GM21786 (cell line): ENCODE measurements around the gene CSMD2.

Experiments
- ATAC-seq: cut with Tn5 transposase; IDR thresholded peaks from one replicate; pipeline ENCODE4 v1.9.1; 2021; ENCODE audit not compliant: unreplicated experiment

Gene CSMD2

GRCh38 chr1:33768106-33768505 lies 396.9 kb downstream of the CSMD2 start:
- no peak for ATAC-seq

GRCh38 chr1:33764149-33764548 lies 400.9 kb downstream of the CSMD2 start:
- no peak for ATAC-seq

DNA sequence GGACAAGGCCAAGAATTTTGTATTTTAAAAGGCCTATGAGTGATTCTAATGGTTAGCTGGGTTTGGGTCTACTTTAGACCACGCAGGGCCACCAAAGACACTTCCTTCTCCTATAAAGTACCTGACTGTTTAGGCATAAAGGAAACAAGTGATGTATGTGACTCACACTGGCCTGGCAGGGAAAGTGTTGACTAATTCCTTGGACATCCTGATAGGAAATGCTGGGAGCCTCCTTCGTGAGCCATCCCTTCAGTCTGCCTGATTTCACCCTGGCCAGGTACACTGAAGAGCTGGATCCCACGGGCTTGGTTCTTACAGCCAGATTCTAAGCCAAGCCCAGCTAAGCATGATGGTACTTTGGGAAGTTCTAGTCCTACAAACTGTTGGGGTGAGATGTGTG lies 401.6 kb downstream of the CSMD2 start:
- no peak for ATAC-seq

DNA sequence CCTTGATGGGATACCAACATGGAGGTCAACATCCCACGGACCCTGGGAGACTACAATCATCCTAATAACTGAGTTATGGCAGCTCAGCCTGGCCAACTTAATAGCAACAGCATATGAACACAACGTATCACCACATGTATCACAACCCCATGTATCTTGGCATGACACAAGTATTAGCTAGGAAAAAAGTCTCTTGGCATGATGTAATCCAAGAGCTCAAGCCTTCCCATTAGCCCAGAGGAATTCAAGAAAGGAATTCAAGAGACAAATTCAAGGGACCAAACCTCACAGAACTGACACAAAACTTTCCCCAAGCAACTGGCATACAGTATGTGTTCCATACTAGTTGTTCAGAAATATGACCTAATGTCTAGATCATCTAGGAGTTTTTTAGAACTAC lies 402.1 kb downstream of the CSMD2 start:
- ATAC-seq, result no peak

DNA sequence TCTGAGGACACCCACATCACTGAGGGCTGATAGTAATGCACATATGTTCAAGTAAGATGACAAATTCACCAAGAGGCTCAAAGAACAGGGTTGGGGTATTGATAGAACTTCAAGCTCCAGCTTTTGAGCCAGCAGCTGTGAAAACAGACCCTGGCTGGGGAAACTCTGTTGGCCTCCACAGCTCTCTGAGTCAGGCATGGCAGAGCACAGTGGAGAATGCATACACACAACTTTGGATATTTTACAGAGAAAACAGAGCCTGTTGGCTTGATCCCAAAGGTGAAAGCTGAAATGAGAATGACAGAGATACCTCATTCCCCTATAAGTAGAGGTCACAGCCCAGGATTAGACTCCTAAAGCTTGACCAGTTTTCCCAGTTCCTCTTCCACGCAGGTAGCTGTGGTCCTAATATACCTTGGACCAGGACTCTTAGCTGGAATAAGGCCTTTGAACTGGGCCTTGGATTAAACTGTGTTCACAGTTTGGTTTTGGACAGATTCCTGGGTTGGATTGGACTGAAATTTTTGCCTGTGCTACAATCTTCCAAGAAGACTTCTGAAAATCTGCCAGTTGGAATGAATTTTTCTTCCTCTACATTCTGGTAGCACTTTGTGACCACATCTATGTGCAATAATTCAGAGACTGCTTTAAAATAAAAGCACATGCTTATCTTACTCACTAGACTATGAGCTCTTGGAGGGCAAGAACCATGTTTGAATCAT lies 402.8 kb downstream of the CSMD2 start:
- no peak for ATAC-seq

GRCh38 chr1:33758698-33759097 lies 406.3 kb downstream of the CSMD2 start:
- ATAC-seq, result no peak

DNA sequence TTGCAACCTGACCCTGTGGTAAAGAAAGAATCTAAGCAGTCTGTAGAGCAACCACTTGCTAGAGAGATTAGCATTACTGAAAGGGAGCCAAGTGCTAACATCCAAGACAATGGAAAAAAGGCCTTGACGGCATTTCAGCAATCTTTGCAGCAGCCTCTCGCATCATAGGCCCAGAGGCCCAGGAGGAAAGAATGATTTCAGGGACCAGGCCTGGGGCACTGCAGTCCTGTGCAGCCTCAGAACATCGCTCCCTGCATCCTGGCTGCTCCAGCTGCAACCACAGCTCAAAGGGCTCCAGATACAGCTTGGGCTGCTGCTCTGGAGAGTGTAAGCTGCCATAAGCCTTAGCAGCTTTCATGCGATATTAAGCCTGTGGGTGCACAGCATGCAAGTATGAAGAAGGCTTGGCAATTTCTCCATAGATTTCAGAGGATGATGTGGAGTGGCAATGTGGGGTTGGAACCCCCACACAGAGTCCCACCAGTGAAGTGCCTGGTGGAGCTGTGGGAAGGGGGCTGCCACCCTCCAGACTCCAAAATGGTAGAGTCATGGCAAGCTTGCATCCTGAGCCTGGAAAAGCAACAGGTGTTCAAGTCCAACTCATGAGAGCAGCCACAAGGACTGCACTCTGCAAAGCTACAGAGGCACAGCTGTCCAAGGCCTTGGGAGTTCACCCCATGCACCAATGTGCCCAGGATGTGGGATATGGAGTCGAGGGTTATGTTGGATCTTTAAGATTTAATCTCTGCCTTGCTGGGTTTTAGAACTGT lies 411.8 kb downstream of the CSMD2 start:
- ATAC-seq, result no peak

GRCh38 chr1:33745942-33746341 lies 419.1 kb downstream of the CSMD2 start:
- no peak for ATAC-seq

GRCh38 chr1:33743221-33743998 lies 421.6 kb downstream of the CSMD2 start:
- no peak for ATAC-seq

DNA sequence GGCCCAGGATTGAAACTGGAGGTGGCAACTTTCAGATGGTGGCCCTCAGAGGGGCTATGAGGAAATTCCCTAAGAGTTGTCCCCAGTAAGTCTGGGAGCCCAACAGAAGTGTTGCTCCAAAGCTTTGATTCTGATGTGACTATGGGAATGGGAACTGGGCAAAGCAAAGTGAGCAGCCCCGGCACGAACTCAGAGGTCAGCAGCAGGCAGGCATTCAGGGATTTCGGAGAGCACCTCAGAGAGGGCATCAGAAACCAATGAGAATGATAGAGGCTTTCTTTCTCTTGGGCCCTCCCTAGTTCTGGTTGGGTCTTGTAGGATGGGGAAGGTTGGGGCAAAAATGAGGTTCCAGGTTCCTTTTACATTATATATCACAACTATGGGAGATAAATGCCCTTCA lies 422.4 kb downstream of the CSMD2 start:
- no peak for ATAC-seq

DNA sequence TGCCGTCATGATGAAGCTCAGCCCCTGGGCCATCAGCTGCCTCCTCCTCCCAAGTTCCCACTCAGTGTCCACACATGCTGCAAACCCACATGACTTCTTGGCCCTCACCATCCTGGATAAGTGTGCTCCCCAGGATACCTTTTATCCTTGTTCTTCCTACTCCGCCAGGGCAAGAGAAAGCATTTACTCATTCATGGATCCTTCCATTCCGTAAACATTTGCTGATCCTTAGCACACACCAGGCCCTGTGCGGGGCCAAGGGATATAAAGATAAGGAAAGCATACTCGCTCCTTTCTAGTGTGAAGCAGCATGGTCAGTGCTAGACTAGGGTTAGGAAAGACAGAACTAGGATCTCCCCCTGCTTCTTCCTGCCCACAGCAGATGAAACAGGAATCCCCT lies 423.3 kb downstream of the CSMD2 start:
- no peak for ATAC-seq

DNA sequence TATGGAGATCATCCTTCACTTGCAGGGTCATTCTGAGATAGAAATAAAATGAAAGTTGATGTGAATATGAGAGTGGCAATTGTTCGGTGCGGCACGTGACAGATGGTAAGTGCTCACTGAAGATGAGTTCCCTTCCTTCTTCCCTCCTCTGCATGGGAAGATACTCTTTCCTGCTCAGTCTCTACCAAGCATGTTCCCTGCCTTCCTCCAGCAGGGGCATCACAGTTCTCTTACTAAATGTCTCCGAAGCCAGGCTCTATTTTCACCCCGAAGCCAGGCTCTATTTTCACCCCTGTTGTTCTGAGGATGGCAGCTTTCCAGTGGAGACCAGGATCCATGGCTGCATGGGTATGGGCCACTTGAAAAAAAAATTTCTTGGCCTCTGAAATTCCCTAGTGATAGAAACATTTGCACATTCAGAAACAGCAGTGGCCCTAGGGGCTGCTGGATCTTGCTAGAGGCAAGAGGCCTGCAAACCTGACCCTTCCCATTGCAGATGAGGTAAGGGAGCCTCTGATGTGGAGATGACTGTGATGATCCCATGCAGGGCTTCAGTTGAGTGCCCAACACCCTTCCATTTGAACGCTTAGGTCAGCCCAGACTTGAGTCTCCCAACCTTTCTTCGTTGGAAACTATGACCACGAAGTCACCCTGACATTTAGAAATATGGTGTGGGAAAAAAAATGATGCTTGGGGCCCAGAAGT lies 424.8 kb downstream of the CSMD2 start:
- ATAC-seq, result no peak

- no peak for ATAC-seq
Observed at GRCh38 chr1:33738976-33739375, 426.1 kb downstream of the CSMD2 start.

GRCh38 chr1:33738536-33738935 lies 426.5 kb downstream of the CSMD2 start:
- no peak for ATAC-seq

DNA sequence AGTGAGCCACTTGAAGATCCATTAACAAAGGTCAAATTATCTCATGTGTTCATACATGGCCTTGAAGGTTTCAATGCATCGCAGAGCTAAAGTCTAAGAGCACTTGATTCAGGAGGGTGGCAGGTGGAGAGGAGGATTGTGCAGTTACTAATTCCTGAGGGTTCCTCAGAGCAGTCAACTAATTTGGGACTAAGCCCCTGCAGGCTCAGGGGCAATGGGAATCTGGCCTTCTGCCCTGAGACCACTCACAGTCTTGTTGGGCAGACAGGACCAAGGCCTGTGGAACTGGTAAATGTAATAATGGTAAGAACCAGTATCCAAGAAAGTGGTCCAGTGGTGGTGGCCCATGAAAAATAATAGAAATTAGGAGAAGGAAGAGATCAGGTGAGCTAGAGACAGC lies 428.5 kb downstream of the CSMD2 start:
- no peak for ATAC-seq

DNA sequence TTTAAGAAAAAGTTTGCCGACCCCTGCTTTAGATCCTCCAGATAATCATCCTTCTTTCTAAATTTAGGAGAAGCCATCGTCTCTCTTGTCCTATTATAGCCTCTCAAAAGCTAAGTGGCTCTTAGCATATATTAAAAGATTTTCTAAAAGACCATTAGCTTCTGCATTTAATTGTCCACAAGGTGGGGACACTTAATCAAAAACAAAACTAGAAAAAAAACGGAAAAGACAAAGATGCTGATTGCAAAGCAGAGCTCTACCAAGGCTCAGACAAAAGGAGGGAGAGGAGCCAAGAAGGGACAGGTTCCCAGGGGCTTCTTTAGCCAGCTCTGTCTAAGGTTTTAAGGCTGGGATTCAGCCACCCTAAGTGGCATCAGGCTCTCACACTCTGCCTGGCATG lies 429.4 kb downstream of the CSMD2 start:
- no peak for ATAC-seq

DNA sequence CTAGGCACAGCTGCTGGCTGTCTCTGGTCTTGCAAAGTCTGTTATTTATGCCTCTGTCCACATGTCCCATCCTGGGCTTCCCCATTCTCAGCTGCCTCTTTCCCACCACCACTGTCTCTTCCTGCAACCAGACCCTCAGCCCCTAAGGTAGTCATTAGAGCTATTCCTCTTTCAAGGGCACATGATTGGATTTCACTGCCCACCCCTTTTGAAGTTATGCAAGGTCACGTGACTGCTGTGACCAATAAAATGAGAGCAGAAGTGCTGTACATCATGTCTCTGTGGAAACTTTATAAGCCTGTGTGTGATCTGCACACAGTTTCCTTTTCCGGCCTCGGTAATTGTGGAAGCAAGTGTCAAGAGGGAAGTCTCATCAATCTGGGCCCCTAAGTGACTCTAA lies 437.7 kb downstream of the CSMD2 start:
- no peak for ATAC-seq

DNA sequence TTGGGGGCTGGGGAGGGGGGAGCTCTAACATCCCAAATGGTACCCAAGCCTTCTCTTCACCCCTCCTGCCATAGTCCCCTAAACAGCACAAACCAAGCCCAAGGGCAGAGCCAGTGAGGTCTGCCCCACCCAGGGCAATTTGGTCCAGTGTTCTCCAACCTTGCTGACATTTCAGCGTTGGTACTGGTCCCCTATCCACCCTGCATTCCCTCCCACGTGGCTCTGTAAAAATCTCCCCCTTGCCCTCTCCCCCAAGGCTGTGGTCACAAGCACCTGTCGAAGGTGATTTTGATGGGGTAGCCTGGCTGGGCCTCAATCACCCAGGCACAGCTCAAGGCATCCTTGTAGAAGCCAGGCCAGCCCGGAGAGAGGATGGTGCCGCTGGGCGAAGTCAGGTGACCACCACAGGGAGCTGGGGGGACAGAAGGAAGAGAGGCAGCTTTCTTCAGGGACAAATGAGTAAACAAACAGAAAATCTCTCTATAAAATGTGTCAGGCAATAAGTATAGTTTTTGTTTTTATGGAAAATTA lies 438.7 kb downstream of the CSMD2 start:
- ATAC-seq, result no peak

DNA sequence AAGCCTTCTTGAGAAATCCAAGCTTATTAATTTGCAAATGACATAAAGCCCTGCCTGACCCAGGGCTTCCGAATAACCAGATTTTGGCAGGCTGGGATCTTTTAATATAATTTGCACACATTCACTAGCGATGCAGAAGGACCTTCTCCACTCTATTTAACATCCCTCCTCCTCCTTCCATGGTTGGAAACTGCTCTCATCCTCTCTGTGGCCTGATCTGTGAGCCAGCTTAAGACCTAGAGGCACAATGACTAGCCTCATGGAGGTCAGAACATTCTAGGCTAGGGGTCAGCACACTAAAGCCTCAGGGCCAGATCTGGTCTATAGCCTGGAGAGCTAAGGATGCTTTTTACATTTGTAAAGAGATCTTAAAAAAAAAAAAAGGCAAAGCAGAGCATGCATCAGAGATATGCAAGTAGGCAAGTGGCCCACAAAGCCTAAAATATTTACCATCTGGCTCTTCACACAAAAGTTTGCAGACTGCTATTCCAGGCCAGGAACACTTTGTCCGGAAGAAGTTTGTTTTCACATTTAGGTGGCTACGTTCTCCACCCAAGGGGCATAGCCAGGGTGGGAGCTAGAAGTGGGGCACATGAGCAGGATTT lies 439.4 kb downstream of the CSMD2 start:
- no peak for ATAC-seq

- ATAC-seq, result no peak
Observed at GRCh38 chr1:33725037-33725436, 440.0 kb downstream of the CSMD2 start.

DNA sequence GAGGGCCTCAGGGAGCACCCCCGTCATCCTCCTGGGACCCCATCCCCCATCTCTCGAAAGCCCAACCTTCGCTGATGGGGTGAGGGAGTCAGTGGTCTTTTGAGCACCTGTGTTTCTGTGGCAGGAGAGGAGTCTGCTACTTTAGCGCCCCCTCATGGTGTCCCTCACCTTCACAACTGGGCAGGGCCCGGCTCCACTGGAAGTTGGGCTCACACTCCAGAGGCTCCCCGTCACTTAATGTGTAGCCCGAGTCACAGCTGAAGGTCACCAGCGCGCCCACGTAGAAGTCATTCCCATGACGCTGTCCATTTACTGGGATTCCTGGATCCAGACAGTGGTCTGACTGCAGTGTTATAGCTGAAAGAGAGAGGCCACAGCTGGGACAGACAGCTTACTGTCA lies 440.7 kb downstream of the CSMD2 start:
- ATAC-seq, result no peak
